SK-N-SH (cell line): ENCODE results near the gene MANSC1. TPM values are rescaled to one million over a fixed set of nuclear protein-coding genes. Genes with fewer than 3 reads are reported as not detected.

Source experiments
- CTCF ChIA-PET: fragments of 300-600, 350-600 bp; formaldehyde crosslinking; extraction: SDS; loops from one replicate; lab custom pipeline; 2021; lab: Yijun Ruan, JAX
- POLR2A ChIA-PET: fragments of 350-600 bp; sonication (Branson Sonifier 250); formaldehyde crosslinking; extraction: SDS; loops from one replicate; lab custom pipeline; 2020; ENCODE audit warnings: antibody characterized with exemption, inconsistent platforms; lab: Yijun Ruan, JAX
- DNase-seq: peaks from one replicate; pipeline ENCODE4 v3.0.0; 2012
- H2AFZ ChIP-seq: fragments of 200-600 bp; sonication (generic); 2 replicates; pipeline ENCODE4 v1.8.1; 2016; ENCODE audit warnings: antibody characterized with exemption, mild to moderate bottlenecking, low read depth
- H3F3A ChIP-seq: fragments of 200-600 bp; sonication (generic); replicated peaks from 2 replicates; pipeline ENCODE3; 2016; ENCODE audit warnings: antibody characterized with exemption, mild to moderate bottlenecking; ENCODE audit not compliant: insufficient read depth
- H3K27ac ChIP-seq, 2 experiments: fragments of 200-500 bp in 1 of 2; fragments of 200-600 bp in 1 of 2; sonication (Bioruptor generic) in 1 of 2; sonication (generic), shearing (Covaris generic) in 1 of 2; 2 replicates each; pipeline versions ENCODE4 v1.5.1 to v1.6.1; 2014 to 2016; ENCODE audit warnings: low read depth in 2 of 2, inconsistent platforms in 1 of 2, low read length in 1 of 2, mild to moderate bottlenecking in 1 of 2, mixed read lengths in 1 of 2
- H3K27me3 ChIP-seq: fragments of 200-600 bp; sonication (generic), shearing (Covaris generic); 2 replicates; pipeline ENCODE4 v1.6.1; 2016; ENCODE audit warnings: mixed run types; ENCODE audit not compliant: insufficient read depth
- H3K36me3 ChIP-seq, 2 experiments: fragments of 200-500 bp in 1 of 2; fragments of 200-600 bp in 1 of 2; sonication (Bioruptor generic) in 1 of 2; sonication (generic) in 1 of 2; replicated peaks in 1 of 2; 2 replicates each; pipeline versions ENCODE3 to v1.5.1; 2014 to 2016; ENCODE audit warnings: low read length in 1 of 2, mild to moderate bottlenecking in 1 of 2; ENCODE audit not compliant: insufficient read depth in 2 of 2, control insufficient read depth in 1 of 2
- H3K4me1 ChIP-seq, 2 experiments: fragments of 200-500 bp in 1 of 2; fragments of 200-600 bp in 1 of 2; sonication (Bioruptor generic) in 1 of 2; sonication (generic), shearing (Covaris generic) in 1 of 2; 2 replicates each; pipeline versions ENCODE4 v1.5.1 to v1.6.1; 2014 to 2016; ENCODE audit warnings: low read depth in 1 of 2, low read length in 1 of 2, mixed run types in 1 of 2; ENCODE audit not compliant: insufficient read depth in 2 of 2, control insufficient read depth in 1 of 2
- H3K4me2 ChIP-seq: fragments of 200-600 bp; sonication (generic), shearing (Covaris generic); 2 replicates; pipeline ENCODE4 v1.6.1; 2017; ENCODE audit warnings: mixed run types
- H3K4me3 ChIP-seq, 2 experiments: fragments of 200-500 bp in 1 of 2; fragments of 200-600 bp in 1 of 2; sonication (Bioruptor generic) in 1 of 2; sonication (generic), shearing (Covaris generic) in 1 of 2; 2 replicates each; pipeline versions ENCODE4 v1.5.1 to v1.8.1; 2014 to 2016; ENCODE audit warnings: low read depth in 2 of 2, inconsistent platforms in 1 of 2, low read length in 1 of 2, mild to moderate bottlenecking in 1 of 2, mixed read lengths in 1 of 2, moderate library complexity in 1 of 2
- H3K79me2 ChIP-seq: fragments of 200-600 bp; sonication (generic); 2 replicates; pipeline ENCODE4 v1.8.1; 2017; ENCODE audit warnings: mild to moderate bottlenecking; ENCODE audit not compliant: insufficient read depth
- H3K9ac ChIP-seq: fragments of 200-600 bp; sonication (generic); 2 replicates; pipeline ENCODE4 v1.6.1; 2017; ENCODE audit warnings: mixed run types
- H3K9me2 ChIP-seq: fragments of 200-600 bp; sonication (generic); 2 replicates; pipeline ENCODE4 v1.6.1; 2017; ENCODE audit warnings: mixed run types
- H3K9me3 ChIP-seq: fragments of 200-600 bp; sonication (generic); 2 replicates; pipeline ENCODE4 v1.6.1; 2017; ENCODE audit warnings: mixed run types, mild to moderate bottlenecking, moderate library complexity
- H4K20me1 ChIP-seq: fragments of 200-600 bp; sonication (generic); 2 replicates; pipeline ENCODE4 v1.6.1; 2017; ENCODE audit warnings: mild to moderate bottlenecking, mixed run types; ENCODE audit not compliant: insufficient read depth
- CHD2 ChIP-seq: fragments of 150-350 bp; IDR thresholded peaks from 2 replicates; pipeline ENCODE4 v1.6.1; 2018; ENCODE audit warnings: low read length; ENCODE audit not compliant: partially characterized antibody
- ELF1 ChIP-seq: IDR thresholded peaks from 2 replicates; pipeline ENCODE4 v1.4.0; 2012
- EP300 ChIP-seq, 2 experiments: IDR thresholded peaks; 2 replicates each; pipeline versions ENCODE4 v1.4.0 to v1.6.1; 2012; ENCODE audit warnings: borderline replicate concordance in 1 of 2, low read depth in 1 of 2, low read length in 1 of 2
- FOSL2 ChIP-seq: IDR thresholded peaks from 2 replicates; pipeline ENCODE4 v1.4.0; 2012; ENCODE audit warnings: low read depth, mild to moderate bottlenecking, moderate library complexity, borderline replicate concordance
- FOXJ3 ChIP-seq: sonication (generic); formaldehyde crosslinking; IDR thresholded peaks from 2 replicates; pipeline ENCODE4 v1.5.1; 2020; ENCODE audit warnings: mild to moderate bottlenecking, missing genetic modification reagents
- GATA2 ChIP-seq: sonication (generic); formaldehyde crosslinking; IDR thresholded peaks from 2 replicates; pipeline ENCODE4 v1.5.0; 2020; ENCODE audit warnings: mild to moderate bottlenecking, missing genetic modification reagents
- IRF3 ChIP-seq: fragments of 150-350 bp; IDR thresholded peaks from 2 replicates; pipeline ENCODE4 v1.6.1; 2016; ENCODE audit warnings: mild to moderate bottlenecking, low read depth, low read length
- MAX ChIP-seq: IDR thresholded peaks from 2 replicates; pipeline ENCODE4 v1.4.0; 2012; ENCODE audit warnings: low read depth
- MEF2A ChIP-seq: IDR thresholded peaks from 2 replicates; pipeline ENCODE4 v1.4.0; 2012; ENCODE audit warnings: low read depth, borderline replicate concordance
- NFIC ChIP-seq: IDR thresholded peaks from 2 replicates; pipeline ENCODE4 v1.4.0; 2012; ENCODE audit warnings: borderline replicate concordance
- PBX3 ChIP-seq: IDR thresholded peaks from 2 replicates; pipeline ENCODE4; 2012
- POLR2AphosphoS5 ChIP-seq: IDR thresholded peaks from 2 replicates; pipeline ENCODE4 v1.6.1; 2012; ENCODE audit warnings: low read depth, low read length
- RAD21 ChIP-seq: IDR thresholded peaks from 2 replicates; pipeline ENCODE4 v1.6.1; 2012; ENCODE audit warnings: mild to moderate bottlenecking, low read length
- RCOR1 ChIP-seq: fragments of 150-350 bp; IDR thresholded peaks from 2 replicates; pipeline ENCODE4 v1.6.1; 2017; ENCODE audit warnings: antibody characterized with exemption, low read length
- RFX5 ChIP-seq: IDR thresholded peaks from 2 replicates; pipeline ENCODE4 v1.6.1; 2012; ENCODE audit warnings: mild to moderate bottlenecking, improper control_type of control experiment, low read length
- SIN3A ChIP-seq: IDR thresholded peaks from 2 replicates; pipeline ENCODE4 v1.6.1; 2012; ENCODE audit warnings: low read depth, mild to moderate bottlenecking, low read length, moderate library complexity, borderline replicate concordance
- SMC3 ChIP-seq: IDR thresholded peaks from 2 replicates; pipeline ENCODE4 v1.6.1; 2012; ENCODE audit warnings: low read depth, low read length, improper control_type of control experiment
- TCF12 ChIP-seq: IDR thresholded peaks from 2 replicates; pipeline ENCODE4 v1.4.0; 2012
- USF2 ChIP-seq: fragments of 150-350 bp; IDR thresholded peaks from 2 replicates; pipeline ENCODE4 v1.6.1; 2017; ENCODE audit warnings: antibody characterized with exemption, low read length, low read depth, borderline replicate concordance
- ZBTB33 ChIP-seq: IDR thresholded peaks from 2 replicates; pipeline ENCODE4 v1.4.0; 2012; ENCODE audit warnings: low read depth, borderline replicate concordance
- WGBS: methylation state at CpG from one replicate; pipeline ENCODE4 v1.1.6; 2017; ENCODE audit warnings: low lambda C conversion rate; 5-methylcytosine and 5-hydroxymethylcytosine counted together
- polyA plus RNA-seq, 3 experiments: library from polyadenylated mRNA; depleted of rRNA; stranded (reverse); fragments of >200 nt; gene quantifications; 2 replicates each; pipeline ENCODE4 v1.2.3, GENCODE V29; 2012

Gene MANSC1
- polyA plus RNA-seq, 1 of the 3 experiments (the other 2 are of a cell fraction): 2.9 TPM

- H3K36me3 ChIP-seq: no peaks in the 10 kb centered on the region
- 71% methylated on average over 2 of the region's 2 CpGs for WGBS
- H3K9me3 ChIP-seq: no peaks in the 10 kb centered on the region
- H4K20me1 ChIP-seq: no peaks in the 10 kb centered on the region
- H3F3A ChIP-seq: no peaks in the 10 kb centered on the region
- no peak overlapping the region for H3K9ac ChIP-seq
- H2AFZ ChIP-seq: no peak overlapping the region
- H3K4me2 ChIP-seq: no peak overlapping the region
- peak overlapping the region in 1 of 2 experiments; percentile 59; a peak in 2 of 4 replicates for H3K27ac ChIP-seq
- POLR2A ChIA-PET: interaction anchor here (0.6 kb wide), 1 partner anchor 779 kb away, joined by 4 read pairs; no protein-coding TSS in a partner anchor
- no peaks in the 10 kb centered on the region for H3K79me2 ChIP-seq
- H3K4me3 ChIP-seq: no peak overlapping the region
- peaks cover 6 to 11% of the 10 kb centered on the region in 2 experiments; a peak in 3 of 4 replicates for H3K4me1 ChIP-seq
- TF ChIP-seq IRF3 (no peak), RAD21 (no peak), USF2 (no peak), NFIC (no peak), ZBTB33 (no peak), MAX (no peak), GATA2 (peak; percentile 74), FOSL2 (no peak), TCF12 (no peak; the same call in 1 of the 2 replicates), MEF2A (no peak), ELF1 (no peak), PBX3 (no peak), RFX5 (no peak), SMC3 (no peak), POLR2AphosphoS5 (no peak), SIN3A (no peak), CHD2 (peak; percentile 13), EP300 (IDR thresholded peaks at IDR 0.05; ENCODE audit: borderline replicate concordance in 1 of 2, low read depth in 1 of 2, low read length in 1 of 2) (peak in 1 of 2 experiments; percentile 59; a peak in 2 of 4 replicates), RCOR1 (peak; percentile 64; the same call in 1 of the 2 replicates), FOXJ3 (CRISPR knock-in tag) (no peak)
- CTCF ChIA-PET: no interaction called here
- peak; percentile 43 for DNase-seq
- no peaks in the 10 kb centered on the region for H3K9me2 ChIP-seq
- H3K27me3 ChIP-seq: no peaks in the 10 kb centered on the region
These were observed 42.4 kb upstream of the MANSC1 start for GRCh38 chr12:12392413-12392812.
